BLaER1 (cell line): Measurements from ENCODE around the gene MAPRE2.
"Not testable (repeated sequence)": the region's sequence is repeated elsewhere in the genome, so short reads cannot be mapped to it uniquely, and the experiment has no call there.

Source experiments
- H3K27ac ChIP-seq: shearing (Covaris generic); formaldehyde crosslinking; 2 replicates; pipeline ENCODE4 v1.8.1; 2022
- H3K27me3 ChIP-seq: shearing (Covaris generic); formaldehyde crosslinking; 2 replicates; pipeline ENCODE4 v1.8.1; 2022
- H3K36me3 ChIP-seq: shearing (Covaris generic); formaldehyde crosslinking; 2 replicates; pipeline ENCODE4 v1.8.1; 2022
- H3K4me1 ChIP-seq: shearing (Covaris generic); formaldehyde crosslinking; 2 replicates; pipeline ENCODE4 v1.8.1; 2022
- H3K4me2 ChIP-seq: shearing (Covaris generic); formaldehyde crosslinking; 2 replicates; pipeline ENCODE4 v1.8.1; 2022
- H3K4me3 ChIP-seq: shearing (Covaris generic); formaldehyde crosslinking; 2 replicates; pipeline ENCODE4 v1.8.1; 2022
- H3K9ac ChIP-seq: shearing (Covaris generic); formaldehyde crosslinking; 2 replicates; pipeline ENCODE4 v1.8.1; 2022
- H3K9me3 ChIP-seq: shearing (Covaris generic); formaldehyde crosslinking; 2 replicates; pipeline ENCODE4 v1.8.1; 2022
- H4K20me1 ChIP-seq: shearing (Covaris generic); formaldehyde crosslinking; 2 replicates; pipeline ENCODE4 v1.8.1; 2022
- Cebpa-rat ChIP-seq: shearing (Covaris generic); IDR thresholded peaks from 2 replicates; pipeline ENCODE4 v1.8.1; 2022

MAPRE2 gene

DNA sequence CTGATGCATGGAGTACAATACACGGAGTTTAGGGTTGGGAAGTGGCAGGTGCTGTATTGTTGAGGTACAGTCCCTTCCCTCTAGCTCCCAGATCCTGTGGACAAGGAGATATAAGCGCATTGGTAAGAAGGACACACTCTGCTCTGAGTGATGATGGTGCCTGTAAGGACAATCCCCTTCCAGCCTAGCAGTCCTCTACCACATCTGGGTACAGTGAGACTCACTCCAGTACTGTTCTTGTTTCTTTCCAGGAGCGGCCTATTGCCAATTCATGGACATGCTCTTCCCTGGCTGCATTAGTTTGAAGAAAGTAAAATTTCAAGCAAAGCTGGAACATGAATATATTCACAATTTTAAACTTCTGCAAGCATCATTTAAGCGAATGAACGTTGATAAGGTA lies 56.0 kb downstream of the MAPRE2 start:
- H3K27ac ChIP-seq = no peak overlapping the region
- H3K9ac ChIP-seq = no peak overlapping the region
- H3K4me3 ChIP-seq = no peak overlapping the region
- no peak for TF ChIP-seq Cebpa-rat
- peaks cover 46% of the 10 kb centered on the region for H3K36me3 ChIP-seq
- no peak overlapping the region for H3K4me2 ChIP-seq
- no peaks in the 10 kb centered on the region for H3K4me1 ChIP-seq
- H4K20me1 ChIP-seq = peaks cover 16% of the 10 kb centered on the region; the same call in 1 of the 2 replicates
- no peaks in the 10 kb centered on the region for H3K9me3 ChIP-seq
- no peaks in the 10 kb centered on the region for H3K27me3 ChIP-seq

- Histone ChIP-seq H3K36me3 (peaks cover 51% of the 10 kb centered on the region), H3K9ac (no peak overlapping the region), H3K27ac (no peak overlapping the region), H3K4me2 (no peak overlapping the region), H3K27me3 (no peaks in the 10 kb centered on the region), H3K9me3 (no peaks in the 10 kb centered on the region), H3K4me3 (no peak overlapping the region), H3K4me1 (no peaks in the 10 kb centered on the region), H4K20me1 (peaks cover 16% of the 10 kb centered on the region; the same call in 1 of the 2 replicates)
- TF ChIP-seq Cebpa-rat = no peak
Measured at GRCh38 chr18:35097763-35098162, 56.5 kb downstream of the MAPRE2 start.

- peaks cover 71% of the 10 kb centered on the region for H3K36me3 ChIP-seq
- H3K9me3 ChIP-seq = no peaks in the 10 kb centered on the region
- H3K27ac ChIP-seq = no peak overlapping the region
- H3K27me3 ChIP-seq = no peaks in the 10 kb centered on the region
- TF ChIP-seq Cebpa-rat = no peak
- no peak overlapping the region for H3K4me2 ChIP-seq
- no peak overlapping the region for H3K4me3 ChIP-seq
- no peaks in the 10 kb centered on the region for H3K4me1 ChIP-seq
- peaks cover 10% of the 10 kb centered on the region; the same call in 1 of the 2 replicates for H4K20me1 ChIP-seq
- H3K9ac ChIP-seq = no peak overlapping the region
Measured at GRCh38 chr18:35099911-35100310, 58.7 kb downstream of the MAPRE2 start.

DNA sequence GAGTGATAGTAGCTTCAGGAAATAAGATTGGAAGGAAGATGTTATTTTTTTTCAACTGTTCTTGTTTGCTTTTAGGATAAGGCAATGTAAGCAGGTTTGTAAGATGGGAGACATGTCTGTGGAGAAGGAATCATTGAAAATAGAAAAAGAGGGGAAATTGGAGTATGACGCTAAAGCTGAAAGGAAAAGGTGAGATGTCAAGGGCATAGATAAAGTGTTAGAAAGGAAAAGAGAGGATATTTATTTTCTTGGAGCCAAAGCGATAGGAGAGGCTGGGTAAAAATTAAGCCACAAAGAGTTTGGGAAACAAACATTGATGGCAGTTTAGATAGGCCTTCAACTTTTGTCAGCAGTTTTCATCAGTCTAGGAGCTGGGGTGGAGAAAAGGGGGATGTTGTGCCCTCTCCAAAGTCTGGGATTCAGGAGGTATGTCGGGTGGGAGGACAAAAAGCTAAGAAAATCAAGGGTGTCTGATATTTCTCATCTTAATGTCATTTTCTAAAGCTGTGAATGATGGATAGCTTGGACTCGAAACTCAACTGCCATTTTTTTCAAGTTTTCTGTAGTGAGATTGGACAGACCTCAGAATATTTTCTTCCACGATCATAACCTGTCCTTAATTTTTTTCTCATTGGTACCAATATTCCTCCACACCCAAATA lies 63.3 kb downstream of the MAPRE2 start:
- Histone ChIP-seq H3K4me2 (no peak overlapping the region), H3K36me3 (peaks cover 60% of the 10 kb centered on the region), H3K9ac (no peak overlapping the region), H3K27me3 (no peaks in the 10 kb centered on the region), H3K27ac (no peak overlapping the region), H3K4me3 (no peak overlapping the region), H4K20me1 (no peaks in the 10 kb centered on the region; the same call in 1 of the 2 replicates), H3K9me3 (peaks cover 9% of the 10 kb centered on the region), H3K4me1 (no peaks in the 10 kb centered on the region)
- no peak for TF ChIP-seq Cebpa-rat

GRCh38 chr18:35106013-35106844 lies 65.0 kb downstream of the MAPRE2 start:
- peaks cover 17% of the 10 kb centered on the region for H3K9me3 ChIP-seq
- peaks cover 52% of the 10 kb centered on the region for H3K36me3 ChIP-seq
- H3K4me3 ChIP-seq = no peak overlapping the region
- no peak overlapping the region for H3K4me2 ChIP-seq
- no peak overlapping the region for H3K9ac ChIP-seq
- no peaks in the 10 kb centered on the region; the same call in 1 of the 2 replicates for H4K20me1 ChIP-seq
- H3K27me3 ChIP-seq = no peaks in the 10 kb centered on the region
- H3K4me1 ChIP-seq = no peaks in the 10 kb centered on the region
- no peak for TF ChIP-seq Cebpa-rat
- no peak overlapping the region for H3K27ac ChIP-seq

DNA sequence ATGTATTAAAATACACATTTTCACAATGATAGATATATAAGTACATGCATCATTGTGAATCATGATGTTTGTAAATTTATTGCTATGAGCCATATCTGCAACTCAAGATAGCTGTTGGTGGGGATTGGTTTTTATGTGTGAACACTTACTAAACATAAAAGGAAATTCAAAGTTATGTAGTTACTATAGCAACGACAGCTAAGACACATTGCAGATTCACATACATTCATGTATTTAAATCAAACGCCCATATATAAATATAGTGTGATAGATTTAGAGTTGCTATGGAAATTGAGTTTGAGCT lies 65.6 kb downstream of the MAPRE2 start:
- Histone ChIP-seq H3K4me2 (no peak overlapping the region), H3K4me3 (no peak overlapping the region), H3K9ac (no peak overlapping the region), H3K27ac (no peak overlapping the region), H3K4me1 (no peaks in the 10 kb centered on the region), H3K9me3 (peaks cover 23% of the 10 kb centered on the region), H4K20me1 (no peaks in the 10 kb centered on the region; the same call in 1 of the 2 replicates), H3K36me3 (peaks cover 52% of the 10 kb centered on the region), H3K27me3 (no peaks in the 10 kb centered on the region)
- no peak for TF ChIP-seq Cebpa-rat

DNA sequence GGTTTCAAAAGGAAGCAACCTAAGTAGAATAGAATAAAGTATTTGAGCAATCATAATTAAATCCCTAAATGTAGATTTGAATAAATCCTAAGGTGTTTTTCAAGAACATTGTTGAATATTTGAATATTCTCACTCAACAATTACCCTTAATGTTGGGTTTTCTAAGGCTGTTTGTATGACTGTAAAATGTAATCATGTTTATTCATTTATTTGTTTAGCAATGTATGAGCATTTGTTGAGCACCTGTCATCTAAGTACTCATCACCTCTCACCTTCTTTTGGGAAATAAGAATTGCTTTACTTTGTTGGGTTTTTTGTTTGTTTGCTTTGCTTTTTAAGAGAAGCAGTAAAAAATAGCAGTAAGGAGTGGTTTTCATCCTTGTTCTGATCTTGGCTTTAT lies 66.0 kb downstream of the MAPRE2 start:
- no peak for TF ChIP-seq Cebpa-rat
- no peaks in the 10 kb centered on the region for H3K4me1 ChIP-seq
- H3K36me3 ChIP-seq = peaks cover 52% of the 10 kb centered on the region
- H3K4me2 ChIP-seq = no peak overlapping the region
- H4K20me1 ChIP-seq = no peaks in the 10 kb centered on the region; the same call in 1 of the 2 replicates
- no peak overlapping the region for H3K9ac ChIP-seq
- H3K27ac ChIP-seq = no peak overlapping the region
- H3K9me3 ChIP-seq = peaks cover 27% of the 10 kb centered on the region
- no peaks in the 10 kb centered on the region for H3K27me3 ChIP-seq
- H3K4me3 ChIP-seq = no peak overlapping the region

- H3K4me1 ChIP-seq, H3K27me3 ChIP-seq, H4K20me1 ChIP-seq, H3K4me3 ChIP-seq, H3K27ac ChIP-seq, H3K9ac ChIP-seq, H3K4me2 ChIP-seq: not testable (repeated sequence)
- Histone ChIP-seq H3K9me3 (peaks cover 32% of the 10 kb centered on the region), H3K36me3 (peaks cover 48% of the 10 kb centered on the region)
Measured at GRCh38 chr18:35108088-35108487, 66.9 kb downstream of the MAPRE2 start.

GRCh38 chr18:35110059-35110458 lies 68.8 kb downstream of the MAPRE2 start:
- peaks cover 29% of the 10 kb centered on the region for H3K36me3 ChIP-seq
- no peak overlapping the region for H3K4me2 ChIP-seq

More at GRCh38 chr18:35110059-35110458, 68.8 kb downstream of the MAPRE2 start:
- H3K9me3 ChIP-seq = peaks cover 32% of the 10 kb centered on the region
- no peak overlapping the region for H3K9ac ChIP-seq
- H3K4me1 ChIP-seq = peaks cover 6% of the 10 kb centered on the region; the same call in 1 of the 2 replicates
- no peak overlapping the region for H3K4me3 ChIP-seq
- H3K27me3 ChIP-seq = no peaks in the 10 kb centered on the region
- no peak overlapping the region for H3K27ac ChIP-seq
- peaks cover 10% of the 10 kb centered on the region; the same call in 1 of the 2 replicates for H4K20me1 ChIP-seq
- no peak for TF ChIP-seq Cebpa-rat
